GM12873 (cell line): ENCODE results near the gene ZNF774.
A peak's percentile ranks its signal among the peaks of the same experiment; 100 is the strongest.

Experiments used
- TF ChIP-seq, protein P1 (sequence below): IDR thresholded peaks from 2 replicates; pipeline ENCODE4 v1.5.1; 2012; ENCODE audit warnings: low read depth, mild to moderate bottlenecking, moderate library complexity, low read length, control low read depth; ENCODE audit not compliant: insufficient read depth; ENCODE audit errors: missing control alignments

The ZNF774 gene

DNA sequence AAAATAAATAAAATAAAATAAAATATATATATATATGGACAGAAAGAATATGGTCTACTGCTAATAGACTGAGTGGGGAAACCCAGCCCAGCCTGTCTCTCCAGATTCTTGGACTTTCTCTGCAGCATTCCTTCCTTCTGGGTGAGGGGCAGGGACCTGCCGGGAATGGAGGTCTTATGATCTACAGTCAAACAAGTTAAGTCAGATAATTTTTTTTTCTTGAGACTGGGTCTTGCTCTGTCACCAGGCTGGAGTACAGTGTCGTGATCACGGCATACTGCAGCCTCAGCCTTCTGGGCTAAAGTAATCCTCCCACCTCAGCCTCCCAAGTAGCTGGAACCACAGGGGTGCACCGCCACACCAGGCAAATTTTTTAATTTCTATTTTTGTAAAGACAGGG lies 33.5 kb upstream of the ZNF774 start:
- TF ChIP-seq, protein P1, sequence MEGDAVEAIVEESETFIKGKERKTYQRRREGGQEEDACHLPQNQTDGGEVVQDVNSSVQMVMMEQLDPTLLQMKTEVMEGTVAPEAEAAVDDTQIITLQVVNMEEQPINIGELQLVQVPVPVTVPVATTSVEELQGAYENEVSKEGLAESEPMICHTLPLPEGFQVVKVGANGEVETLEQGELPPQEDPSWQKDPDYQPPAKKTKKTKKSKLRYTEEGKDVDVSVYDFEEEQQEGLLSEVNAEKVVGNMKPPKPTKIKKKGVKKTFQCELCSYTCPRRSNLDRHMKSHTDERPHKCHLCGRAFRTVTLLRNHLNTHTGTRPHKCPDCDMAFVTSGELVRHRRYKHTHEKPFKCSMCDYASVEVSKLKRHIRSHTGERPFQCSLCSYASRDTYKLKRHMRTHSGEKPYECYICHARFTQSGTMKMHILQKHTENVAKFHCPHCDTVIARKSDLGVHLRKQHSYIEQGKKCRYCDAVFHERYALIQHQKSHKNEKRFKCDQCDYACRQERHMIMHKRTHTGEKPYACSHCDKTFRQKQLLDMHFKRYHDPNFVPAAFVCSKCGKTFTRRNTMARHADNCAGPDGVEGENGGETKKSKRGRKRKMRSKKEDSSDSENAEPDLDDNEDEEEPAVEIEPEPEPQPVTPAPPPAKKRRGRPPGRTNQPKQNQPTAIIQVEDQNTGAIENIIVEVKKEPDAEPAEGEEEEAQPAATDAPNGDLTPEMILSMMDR = no peak

DNA sequence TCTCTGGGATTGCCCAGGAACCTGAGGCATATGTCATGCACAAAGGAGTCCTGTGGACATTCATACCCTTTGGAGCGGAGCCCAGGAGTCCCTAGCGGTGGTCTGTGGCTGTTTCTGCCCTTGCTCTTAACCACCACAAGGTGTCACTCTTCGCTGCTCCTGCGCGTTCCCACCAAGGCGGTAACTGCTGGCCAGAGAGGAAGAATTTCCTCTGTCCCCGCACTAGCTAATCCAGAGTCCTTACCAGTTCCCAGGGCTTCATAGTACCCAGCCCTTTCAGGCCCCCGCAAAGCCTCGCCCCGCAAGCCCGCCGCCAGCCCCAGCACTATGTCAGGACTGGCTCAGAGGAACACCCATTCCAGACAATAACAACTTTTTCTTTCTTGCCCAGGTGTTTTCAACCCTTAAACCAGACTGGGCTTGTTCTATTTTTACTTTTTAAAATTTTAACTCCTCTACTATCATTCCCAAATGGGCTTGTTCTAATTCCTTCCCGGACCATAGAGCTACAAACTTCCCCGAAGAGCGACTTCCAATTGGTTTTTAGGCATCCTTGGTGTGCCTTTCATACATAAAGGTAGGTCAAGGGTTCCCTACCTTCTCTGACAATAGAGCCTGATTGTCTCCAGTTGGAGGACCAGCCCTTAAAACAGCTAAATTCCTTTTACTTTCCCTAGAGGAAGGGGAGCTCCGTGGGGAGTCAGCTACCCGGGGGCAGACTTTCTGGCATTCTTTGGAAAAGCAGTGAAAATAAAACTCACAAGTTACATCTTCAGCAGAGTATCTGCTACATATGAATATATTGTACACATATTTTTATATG lies 31.8 kb upstream of the ZNF774 start:
- TF ChIP-seq, protein P1 = peak; percentile 99

DNA sequence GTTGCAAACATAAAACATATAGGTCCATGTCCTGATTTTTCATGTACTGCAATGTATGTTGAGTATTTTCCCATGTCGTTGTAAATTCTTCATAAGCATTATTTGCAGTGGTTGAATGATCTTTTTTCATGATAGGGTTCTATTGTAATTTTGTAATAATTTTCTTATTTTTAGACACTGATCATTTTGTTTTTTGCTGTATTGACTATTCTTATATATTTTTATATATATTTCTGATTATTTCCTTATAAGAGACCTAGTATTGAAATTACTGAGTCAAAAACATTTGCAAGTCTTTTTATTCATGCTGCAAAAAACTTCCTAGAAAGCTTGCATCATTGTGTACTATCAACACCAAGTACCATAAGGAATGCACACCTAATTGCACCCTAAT lies 31.2 kb upstream of the ZNF774 start:
- TF ChIP-seq, protein P1 = no peak

DNA sequence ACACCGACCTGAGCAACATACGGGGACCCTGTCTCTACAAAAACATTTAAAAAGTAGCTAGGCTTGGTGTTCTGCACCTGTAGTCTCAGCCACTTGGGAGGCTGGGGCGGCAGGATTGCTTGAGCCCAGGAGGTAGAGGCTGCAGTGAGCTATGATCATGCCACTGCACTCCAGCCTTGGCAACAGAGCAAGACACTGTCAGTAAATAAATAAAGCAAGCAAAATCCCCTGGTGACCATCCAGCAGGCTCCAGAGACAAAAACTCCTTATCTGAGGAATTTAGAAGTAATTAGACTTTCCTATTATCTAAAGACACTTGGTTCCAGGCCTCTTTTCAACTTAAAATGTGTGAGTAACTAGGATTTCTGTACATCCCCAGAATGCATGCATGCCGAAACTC lies 29.5 kb upstream of the ZNF774 start:
- TF ChIP-seq, protein P1 = no peak

DNA sequence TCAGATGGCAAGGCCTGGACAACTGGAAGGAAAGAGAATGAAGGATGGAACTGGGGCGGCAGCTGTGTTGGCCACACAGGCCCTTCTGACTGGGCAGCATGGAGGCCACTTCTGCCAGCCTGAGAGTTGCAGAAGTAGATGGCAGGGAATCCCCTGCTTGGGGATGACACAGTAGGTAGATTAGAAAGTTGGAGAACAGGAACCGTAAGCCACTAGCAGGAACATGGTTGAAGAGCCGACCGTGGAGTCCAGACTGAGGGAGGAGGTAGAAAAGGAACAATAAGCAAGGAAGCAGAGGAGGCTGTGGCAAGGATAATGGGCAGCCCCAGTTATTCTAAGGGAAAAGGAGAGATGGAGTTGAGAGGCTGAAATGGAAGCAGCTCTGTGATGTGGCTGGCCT lies 26.4 kb upstream of the ZNF774 start:
- TF ChIP-seq, protein P1 = no peak

DNA sequence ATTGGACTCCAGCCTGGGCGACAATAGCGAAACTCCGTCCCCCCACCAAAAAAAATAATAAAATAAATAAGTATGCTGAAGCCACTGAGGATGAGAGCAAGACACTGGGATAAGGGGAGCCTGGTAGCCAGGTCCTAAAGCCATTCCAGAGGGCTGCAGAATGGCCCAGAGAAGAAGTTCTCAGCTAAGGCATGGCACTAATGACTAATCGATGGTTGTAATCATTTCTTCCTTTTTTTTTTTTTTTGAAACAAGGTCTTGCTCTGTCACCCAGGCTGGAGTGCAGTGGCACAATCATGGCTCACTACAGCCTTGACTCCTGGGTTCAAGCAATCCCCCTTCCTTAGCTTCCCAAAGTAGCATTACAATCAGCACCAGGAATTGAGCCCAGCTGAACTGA lies 25.6 kb upstream of the ZNF774 start:
- TF ChIP-seq, protein P1 = no peak

DNA sequence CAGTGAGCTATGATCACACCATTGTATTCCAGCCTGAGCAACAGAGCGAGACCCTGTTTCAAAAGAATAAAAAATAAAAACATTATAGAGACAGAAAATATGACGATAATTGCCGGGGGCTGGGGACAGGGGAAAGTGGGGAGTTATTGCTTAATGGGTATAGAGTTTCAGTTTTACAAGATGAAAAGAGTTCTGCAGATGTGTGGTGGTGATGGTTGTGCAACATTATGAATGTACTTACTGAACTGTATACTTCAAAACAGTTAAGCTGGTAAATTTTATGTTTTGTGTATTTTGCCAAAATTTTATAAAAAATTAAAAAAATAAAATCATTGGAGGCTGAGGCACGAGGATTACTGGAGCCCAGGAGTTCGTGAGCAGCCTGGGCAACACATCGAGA lies 24.8 kb upstream of the ZNF774 start:
- TF ChIP-seq, protein P1 = no peak

DNA sequence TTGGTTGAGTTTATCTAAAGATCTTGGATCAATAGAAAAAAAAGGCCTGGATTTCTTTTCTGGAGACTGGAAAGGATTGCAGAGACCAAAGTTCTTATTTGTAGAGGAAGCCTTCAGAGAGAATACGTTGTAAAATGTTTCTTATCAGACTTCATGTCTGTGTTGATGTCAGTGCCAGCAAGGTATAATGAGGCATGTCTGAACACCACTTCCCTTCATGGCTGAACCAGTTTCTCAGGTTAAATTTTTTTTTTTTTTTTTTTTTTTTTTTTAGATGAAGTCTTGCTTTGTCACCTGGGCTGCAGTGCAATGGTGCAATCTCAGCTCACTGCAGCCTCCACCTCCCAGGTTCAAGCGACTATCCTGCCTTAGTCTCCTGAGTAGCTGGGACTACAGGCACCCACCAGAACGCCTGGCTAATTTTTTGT lies 17.8 kb upstream of the ZNF774 start:
- TF ChIP-seq, protein P1 = no peak
